GM18505 (cell line): ENCODE data around the gene MSL3B.

Experiments
- ATAC-seq: cut with Tn5 transposase; IDR thresholded peaks from one replicate; pipeline ENCODE4 v1.9.1; 2021; ENCODE audit not compliant: unreplicated experiment
- POLR2A ChIP-seq: IDR thresholded peaks from 4 replicates; pipeline ENCODE4 v1.6.1; 2011; ENCODE audit warnings: borderline replicate concordance; ENCODE audit not compliant: insufficient read depth, insufficient read length; ENCODE audit errors: extremely low read depth

Gene MSL3B

GRCh38 chr2:233836359-233836758 is 31.8 kb downstream of the MSL3B start:
- no peak for ATAC-seq
- TF ChIP-seq POLR2A = no peak

- no peak for TF ChIP-seq POLR2A
- no peak for ATAC-seq
Observed at GRCh38 chr2:233835230-233836186, 32.7 kb downstream of the MSL3B start.

- no peak for ATAC-seq
Observed at GRCh38 chr2:233833345-233833744, 34.8 kb downstream of the MSL3B start.

GRCh38 chr2:233832869-233833311 is 35.3 kb downstream of the MSL3B start:
- ATAC-seq = no peak
- no peak for TF ChIP-seq POLR2A

More at GRCh38 chr2:233833345-233833744, 34.8 kb downstream of the MSL3B start:
- no peak for TF ChIP-seq POLR2A

- ATAC-seq = no peak
- TF ChIP-seq POLR2A = no peak
Observed at GRCh38 chr2:233832414-233832813, 35.8 kb downstream of the MSL3B start.

- ATAC-seq = no peak
- TF ChIP-seq POLR2A = no peak
Observed at GRCh38 chr2:233831861-233832260, 36.3 kb downstream of the MSL3B start.

- no peak for TF ChIP-seq POLR2A
- no peak for ATAC-seq
Observed at GRCh38 chr2:233831011-233831721, 37.0 kb downstream of the MSL3B start.

GRCh38 chr2:233830111-233830802 is 37.9 kb downstream of the MSL3B start:
- TF ChIP-seq POLR2A = no peak
- ATAC-seq = no peak

- no peak for ATAC-seq
- TF ChIP-seq POLR2A = no peak
Observed at GRCh38 chr2:233829193-233830110, 38.7 kb downstream of the MSL3B start.

- no peak for TF ChIP-seq POLR2A
- ATAC-seq = no peak
Observed at GRCh38 chr2:233828546-233829192, 39.5 kb downstream of the MSL3B start.

GRCh38 chr2:233824373-233824772 is 43.8 kb downstream of the MSL3B start:
- no peak for ATAC-seq
- no peak for TF ChIP-seq POLR2A

GRCh38 chr2:233823731-233824121 is 44.5 kb downstream of the MSL3B start:
- no peak for ATAC-seq
- TF ChIP-seq POLR2A = no peak
